GM21381 (cell line): ENCODE measurements around the gene ACTN4.
A peak's percentile ranks its signal among the peaks of the same experiment; 100 is the strongest.
"Not testable (repeated sequence)": the region's sequence is repeated elsewhere in the genome, so short reads cannot be mapped to it uniquely, and the experiment has no call there.

Source experiments
- ATAC-seq: cut with Tn5 transposase; IDR thresholded peaks from one replicate; pipeline ENCODE4 v1.9.1; 2021; ENCODE audit warnings: mild to moderate bottlenecking, moderate library complexity; ENCODE audit not compliant: unreplicated experiment

The ACTN4 gene

GRCh38 chr19:38761884-38762389, 114.5 kb downstream of the ACTN4 start:
- ATAC-seq = not testable (repeated sequence)

DNA sequence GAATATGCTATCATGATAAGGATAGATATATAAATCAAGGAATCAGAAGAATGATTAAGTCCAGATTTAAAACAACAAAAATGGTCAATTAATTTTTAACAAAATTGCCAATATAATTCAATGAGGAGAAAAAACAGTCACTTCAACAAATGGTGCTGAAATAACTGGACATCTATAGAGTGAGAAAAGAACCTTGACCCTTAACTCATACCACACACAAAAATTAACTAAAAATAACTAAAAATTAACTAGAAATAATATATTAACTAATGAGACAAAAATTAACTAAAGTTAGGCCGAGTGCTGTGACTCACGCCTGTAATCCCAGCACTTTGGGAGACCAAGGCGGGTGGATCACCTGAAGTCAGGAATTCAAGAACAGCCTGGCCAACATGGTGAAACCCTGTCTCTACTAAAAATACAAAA, 116.4 kb downstream of the ACTN4 start:
- ATAC-seq = no peak

DNA sequence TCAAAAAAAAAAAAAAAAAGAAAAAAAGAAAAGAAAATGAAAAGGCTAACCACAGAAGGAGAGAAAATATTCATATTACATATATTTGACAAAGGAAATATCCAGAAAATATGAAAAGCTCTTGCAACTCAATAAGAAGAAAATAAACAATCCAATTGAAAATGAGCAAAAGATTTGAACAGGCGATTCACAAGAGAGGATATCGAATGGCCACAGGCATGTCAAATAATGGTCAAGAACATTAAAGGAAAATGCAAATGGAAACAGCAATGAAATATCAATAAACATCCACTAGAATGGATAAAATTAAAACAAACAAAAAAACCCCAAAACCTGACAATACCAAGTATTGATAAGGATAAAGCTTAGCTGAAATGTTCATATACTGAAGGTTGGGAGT, 117.8 kb downstream of the ACTN4 start:
- ATAC-seq = no peak

DNA sequence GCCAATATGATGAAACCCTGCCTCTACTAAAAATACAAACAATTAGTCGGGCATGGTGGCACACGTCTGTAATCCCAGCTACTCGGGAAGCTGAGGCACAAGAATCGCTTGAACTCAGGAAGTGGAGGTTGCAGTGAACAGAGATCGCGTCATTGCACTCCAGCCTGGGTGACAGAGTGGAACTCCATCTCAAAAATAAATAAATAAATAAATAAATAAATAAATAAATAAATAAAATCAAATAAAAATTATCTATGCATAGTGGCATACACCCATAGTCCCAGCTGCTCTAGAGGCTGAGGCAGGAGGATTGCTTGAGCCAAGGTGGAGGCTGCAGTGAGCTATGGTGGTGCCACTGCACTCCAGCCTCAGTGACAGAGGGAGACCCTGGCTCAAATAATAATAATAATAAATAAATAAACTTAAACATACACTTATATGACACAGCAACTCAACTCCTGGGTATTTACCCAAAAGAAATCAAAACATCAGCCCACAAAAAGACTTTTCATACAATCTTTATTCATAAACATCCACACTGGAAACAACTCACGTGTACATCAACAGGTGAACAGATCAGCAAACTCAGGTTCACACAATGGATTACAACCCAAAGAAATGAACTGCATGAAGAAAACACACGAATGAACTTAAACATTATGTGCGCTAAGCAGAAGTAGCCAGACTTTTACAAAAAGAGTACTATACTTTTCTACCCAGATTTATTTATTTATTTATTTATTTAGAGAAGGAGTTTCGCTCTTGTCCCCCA, 119.0 kb downstream of the ACTN4 start:
- no peak for ATAC-seq

GRCh38 chr19:38769635-38770211, 122.3 kb downstream of the ACTN4 start:
- ATAC-seq = peak; percentile 70

GRCh38 chr19:38770228-38770948, 122.9 kb downstream of the ACTN4 start:
- ATAC-seq = not testable (repeated sequence)

DNA sequence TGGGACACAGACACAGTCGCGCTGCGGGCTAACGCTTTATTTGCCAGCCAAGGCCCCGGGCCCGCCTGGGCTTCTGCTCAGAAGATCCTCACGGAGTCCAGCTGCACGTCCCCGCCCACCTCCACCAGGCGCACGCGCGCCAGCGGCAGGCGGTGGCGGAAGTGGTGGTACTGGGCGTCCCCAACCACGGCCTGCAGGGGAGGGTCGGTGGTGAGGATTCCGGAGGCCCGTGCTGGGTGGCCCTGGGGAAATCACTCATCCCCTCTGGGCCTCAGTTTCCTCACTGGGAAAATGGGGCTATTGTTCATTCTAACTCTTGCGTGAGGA, 123.5 kb downstream of the ACTN4 start:
- not testable (repeated sequence) for ATAC-seq

- not testable (repeated sequence) for ATAC-seq
Observed at GRCh38 chr19:38771569-38771968, 124.1 kb downstream of the ACTN4 start.

- ATAC-seq = no peak
Observed at GRCh38 chr19:38773469-38774177, 126.2 kb downstream of the ACTN4 start, which contains the start of gene LGALS7. Gene LGALS7, minus strand, starts transcription at chr19:38773517. Its CDS starts 25 bp downstream, at chr19:38773492.

- no peak for ATAC-seq
Observed at GRCh38 chr19:38774181-38774950, 126.9 kb downstream of the ACTN4 start.

- no peak for ATAC-seq
Observed at GRCh38 chr19:38778733-38779132, 131.3 kb downstream of the ACTN4 start.

DNA sequence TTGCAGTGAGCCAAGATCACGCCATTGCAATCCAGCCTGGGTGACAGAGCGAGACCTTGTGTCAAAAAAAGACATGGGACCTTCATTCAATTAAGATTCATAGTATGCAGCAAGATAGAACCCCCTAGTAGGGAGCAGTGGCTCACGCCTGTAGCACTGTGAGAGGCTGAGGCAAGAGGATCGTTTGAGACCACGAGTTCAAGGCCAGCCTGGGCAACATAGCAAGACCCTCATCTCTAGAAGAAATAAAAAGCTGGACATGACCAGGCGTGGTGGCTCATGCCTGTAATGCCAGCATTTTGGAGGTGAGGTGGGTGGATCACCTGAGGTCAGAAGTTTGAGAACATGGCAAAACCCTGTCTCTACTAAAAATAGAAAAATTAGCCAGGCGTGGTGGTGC, 133.0 kb downstream of the ACTN4 start:
- ATAC-seq = no peak

DNA sequence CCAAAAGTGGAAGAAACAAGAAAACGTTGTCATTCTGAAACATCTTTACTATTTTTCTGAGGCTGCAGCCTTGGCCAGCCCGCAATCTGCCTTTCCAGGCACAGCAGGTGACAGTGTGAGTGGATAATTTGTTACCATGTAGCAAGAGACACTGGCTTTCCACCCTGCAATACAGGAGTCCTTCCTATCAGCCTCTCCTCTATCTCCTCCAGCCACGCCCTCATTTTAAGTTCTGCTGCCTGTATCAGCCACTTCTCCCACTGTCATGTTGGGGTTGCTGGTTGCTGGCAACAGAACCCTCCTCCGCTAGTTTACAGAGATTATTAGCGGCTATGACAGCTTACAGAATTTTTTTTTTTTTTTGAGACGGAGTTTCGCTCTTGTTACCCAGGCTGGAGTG, 133.6 kb downstream of the ACTN4 start:
- no peak for ATAC-seq
